GM23248 (cell line): ENCODE results near the gene PTPN1. TPM values are rescaled to one million over a fixed set of nuclear protein-coding genes. Genes with fewer than 3 reads are reported as not detected.

ENCODE experiments used
- DNase-seq: peaks from one replicate; pipeline ENCODE4 v3.0.0-alpha.2; 2015
- H2AFZ ChIP-seq: fragments of 200-600 bp; sonication (generic); 2 replicates; pipeline ENCODE4 v1.6.1; 2016; ENCODE audit warnings: antibody characterized with exemption
- H3F3A ChIP-seq: fragments of 200-600 bp; sonication (generic); 2 replicates; pipeline ENCODE4 v1.6.1; 2016; ENCODE audit warnings: mild to moderate bottlenecking, antibody characterized with exemption, mixed run types; ENCODE audit not compliant: insufficient read depth
- H3K27ac ChIP-seq: fragments of 200-600 bp; sonication (generic); 2 replicates; pipeline ENCODE4 v1.5.1; 2016; ENCODE audit warnings: mild to moderate bottlenecking
- H3K27me3 ChIP-seq: fragments of 200-600 bp; sonication (generic); replicated peaks from 2 replicates; pipeline ENCODE4 v1.6.1; 2016; ENCODE audit warnings: mild to moderate bottlenecking; ENCODE audit not compliant: insufficient read depth
- H3K36me3 ChIP-seq: fragments of 200-600 bp; sonication (generic); 2 replicates; pipeline ENCODE4 v1.6.1; 2016; ENCODE audit warnings: low read depth, mild to moderate bottlenecking
- H3K4me1 ChIP-seq: fragments of 200-600 bp; sonication (generic); 2 replicates; pipeline ENCODE4 v1.6.1; 2016; ENCODE audit warnings: mild to moderate bottlenecking; ENCODE audit not compliant: insufficient read depth
- H3K4me2 ChIP-seq: fragments of 200-600 bp; sonication (generic); one replicate; pipeline ENCODE4 v1.6.1; 2016; ENCODE audit warnings: mild to moderate bottlenecking; ENCODE audit not compliant: unreplicated experiment
- H3K4me3 ChIP-seq: fragments of 200-600 bp; sonication (generic); 2 replicates; pipeline ENCODE4 v1.5.1; 2016; ENCODE audit warnings: mild to moderate bottlenecking
- H3K79me2 ChIP-seq: fragments of 200-600 bp; sonication (generic); 2 replicates; pipeline ENCODE4 v1.6.1; 2016; ENCODE audit warnings: mild to moderate bottlenecking; ENCODE audit not compliant: insufficient read depth
- H3K9ac ChIP-seq: fragments of 200-600 bp; sonication (generic); 2 replicates; pipeline ENCODE4 v1.6.1; 2016; ENCODE audit warnings: mild to moderate bottlenecking
- H3K9me2 ChIP-seq: fragments of 200-600 bp; sonication (generic); 2 replicates; pipeline ENCODE4 v1.6.1; 2016; ENCODE audit warnings: mixed run types, mild to moderate bottlenecking, moderate library complexity; ENCODE audit not compliant: insufficient read depth
- H3K9me3 ChIP-seq: fragments of 200-600 bp; sonication (generic); one replicate; pipeline ENCODE4 v1.6.1; 2017; ENCODE audit warnings: low read depth
- H4K20me1 ChIP-seq: fragments of 200-600 bp; sonication (generic); 2 replicates; pipeline ENCODE4 v1.6.0; 2016; ENCODE audit not compliant: insufficient read depth
- EZH2 ChIP-seq: fragments of 200-600 bp; sonication (generic); IDR thresholded peaks from 2 replicates; pipeline ENCODE4 v1.6.1; 2018; ENCODE audit warnings: antibody characterized with exemption, mild to moderate bottlenecking; ENCODE audit not compliant: insufficient read depth, poor library complexity, severe bottlenecking
- EZH2phosphoT487 ChIP-seq: fragments of 200-600 bp; sonication (generic); IDR thresholded peaks from 2 replicates; pipeline ENCODE4 v1.6.1; 2018; ENCODE audit warnings: antibody characterized with exemption, moderate library complexity, mild to moderate bottlenecking, low read depth; ENCODE audit not compliant: insufficient read depth
- WGBS, 2 experiments: methylation state at CpG; one replicate each; pipeline ENCODE4 v1.1.6; 2015 to 2017; ENCODE audit warnings: low lambda C conversion rate in 2 of 2, low coverage in 1 of 2; ENCODE audit errors: missing lambda C conversion rate in 2 of 2; 5-methylcytosine and 5-hydroxymethylcytosine counted together
- in situ Hi-C: fragments of 300-500 bp; cut with MboI; formaldehyde crosslinking; loops from 2 replicates; pipeline ENCODE4 v1.15.0; 2020
- polyA plus RNA-seq: library from polyadenylated mRNA; unstranded; fragments of >200 nt; fragmentation: Nextera tagmentation; extraction: Ambion mirVana; gene quantifications from 2 replicates; pipeline ENCODE4 v1.2.1, GENCODE V29; 2016
- total RNA-seq: library from RNA; depleted of rRNA; stranded (reverse); fragments of >200 nt; shearing (Covaris generic); gene quantifications from 2 replicates; pipeline ENCODE4 v1.2.3, GENCODE V29; 2014

The PTPN1 gene
- total and polyA plus RNA-seq, 2 experiments from 2014 or later: 18.9 to 22.8 TPM

DNA sequence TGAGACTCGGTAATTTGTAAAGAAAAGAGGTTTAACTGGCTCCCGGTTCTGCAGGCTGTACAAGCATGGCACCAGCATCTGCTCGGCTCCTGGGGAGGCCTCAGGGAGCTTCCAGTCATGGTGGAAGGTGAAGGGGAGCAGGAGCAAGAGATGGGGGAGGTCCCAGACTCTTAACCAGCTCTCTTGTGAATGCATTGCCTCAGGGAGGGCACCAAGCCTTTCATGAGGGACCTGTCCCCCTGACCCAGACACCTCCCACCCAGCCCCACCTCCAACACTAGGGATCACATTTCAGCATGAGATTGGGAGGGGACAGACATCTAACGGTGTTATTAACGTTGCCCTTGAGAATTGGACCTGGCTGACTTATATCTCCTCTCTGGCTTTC, 68.6 kb downstream of the PTPN1 start:
- Histone ChIP-seq H3K27ac (no peak overlapping the region), H4K20me1 (no peaks in the 10 kb centered on the region), H3K4me2 (no peak overlapping the region), H2AFZ (no peak overlapping the region), H3F3A (peaks cover 5% of the 10 kb centered on the region), H3K9me2 (no peaks in the 10 kb centered on the region), H3K9me3 (no peaks in the 10 kb centered on the region), H3K4me3 (no peak overlapping the region), H3K27me3 (no peaks in the 10 kb centered on the region), H3K4me1 (no peaks in the 10 kb centered on the region), H3K79me2 (peaks cover 66% of the 10 kb centered on the region), H3K9ac (no peak overlapping the region), H3K36me3 (peaks cover 33% of the 10 kb centered on the region)
- TF ChIP-seq EZH2 (no peak), EZH2phosphoT487 (no peak)
- DNase-seq: no peak
- in situ Hi-C loops: loop anchor here (5.0 to 10.0 kb wide), 2 partner anchors 94 to 391 kb away; no protein-coding TSS in a partner anchor
- WGBS, 2 experiments: 80 to 84% methylated on average over 5 of the region's 5 CpGs

DNA sequence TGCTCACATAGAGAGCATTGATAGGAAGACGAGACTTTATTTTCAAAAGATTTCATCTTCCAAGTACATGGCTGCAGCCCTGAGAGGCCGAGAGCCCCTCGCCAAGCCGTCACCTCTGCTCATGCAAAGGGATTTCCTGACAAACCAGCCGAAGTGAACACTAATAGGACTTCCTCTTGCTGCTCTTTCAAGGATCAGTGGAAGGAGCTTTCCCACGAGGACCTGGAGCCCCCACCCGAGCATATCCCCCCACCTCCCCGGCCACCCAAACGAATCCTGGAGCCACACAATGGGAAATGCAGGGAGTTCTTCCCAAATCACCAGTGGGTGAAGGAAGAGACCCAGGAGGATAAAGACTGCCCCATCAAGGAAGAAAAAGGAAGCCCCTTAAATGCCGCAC, 69.3 kb downstream of the PTPN1 start:
- Histone ChIP-seq H3K27me3 (no peaks in the 10 kb centered on the region), H3K36me3 (peaks cover 36% of the 10 kb centered on the region), H3K4me2 (no peak overlapping the region), H3K4me1 (no peaks in the 10 kb centered on the region), H3F3A (no peaks in the 10 kb centered on the region), H2AFZ (no peak overlapping the region), H3K27ac (no peak overlapping the region), H3K4me3 (no peak overlapping the region), H3K9ac (no peak overlapping the region), H3K9me2 (no peaks in the 10 kb centered on the region), H3K9me3 (no peaks in the 10 kb centered on the region), H3K79me2 (peaks cover 63% of the 10 kb centered on the region), H4K20me1 (no peaks in the 10 kb centered on the region)
- DNase-seq: no peak
- no peak for TF ChIP-seq EZH2phosphoT487
- TF ChIP-seq EZH2: no peak
- in situ Hi-C loops: loop anchor here (5.0 to 10.0 kb wide), 2 partner anchors 95 to 392 kb away; no protein-coding TSS in a partner anchor
- 76 to 77% methylated on average over 10 of the region's 10 CpGs for WGBS, 2 experiments

DNA sequence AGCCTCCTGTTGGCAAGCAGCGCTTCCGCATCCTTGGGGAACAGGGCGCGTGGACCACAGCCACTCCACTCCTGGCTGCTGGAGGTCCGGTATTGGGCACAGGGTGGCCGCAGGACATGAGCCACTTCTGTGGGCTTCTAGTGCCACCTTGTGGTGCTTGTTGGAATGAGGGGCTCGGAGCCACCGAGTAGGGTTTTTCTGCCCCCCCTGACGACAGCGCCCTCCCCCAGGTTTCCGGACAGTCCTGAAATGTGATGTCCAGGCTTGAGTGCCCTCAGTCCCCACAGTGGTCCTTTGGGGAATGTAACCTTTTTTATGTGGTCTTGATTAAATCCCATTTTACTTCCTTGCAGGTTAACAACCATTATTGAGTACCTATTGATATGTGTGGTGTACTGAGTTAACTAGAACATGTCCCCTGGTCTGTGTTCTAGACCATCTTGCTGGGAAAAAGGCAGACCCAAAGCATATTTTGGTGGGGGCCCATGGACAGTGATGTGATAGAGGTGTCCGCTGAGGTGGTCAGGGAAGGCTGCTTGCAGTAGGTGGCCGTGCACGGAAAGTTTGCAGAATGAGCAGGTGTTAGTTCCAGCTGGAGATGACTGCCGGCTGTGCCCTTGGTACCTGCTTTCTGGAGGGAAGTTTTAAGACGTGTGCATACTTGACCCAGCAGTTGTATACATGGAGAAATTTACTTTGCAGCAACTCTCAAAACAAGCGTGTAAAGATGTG, 70.0 kb downstream of the PTPN1 start:
- H3K9me2 ChIP-seq: no peaks in the 10 kb centered on the region
- H3K36me3 ChIP-seq: peaks cover 36% of the 10 kb centered on the region
- H2AFZ ChIP-seq: no peak overlapping the region
- H3F3A ChIP-seq: peaks cover 4% of the 10 kb centered on the region; the same call in 1 of the 2 replicates
- no peak overlapping the region for H3K4me2 ChIP-seq
- H3K9ac ChIP-seq: no peak overlapping the region
- H3K4me3 ChIP-seq: no peak overlapping the region
- peak; percentile 69 for DNase-seq
- H3K4me1 ChIP-seq: no peaks in the 10 kb centered on the region
- no peaks in the 10 kb centered on the region for H3K27me3 ChIP-seq
- 52 to 53% methylated on average over 17 of the region's 17 CpGs for WGBS, 2 experiments
- H3K79me2 ChIP-seq: peaks cover 57% of the 10 kb centered on the region
- no peaks in the 10 kb centered on the region for H4K20me1 ChIP-seq
- no peak overlapping the region for H3K27ac ChIP-seq
- in situ Hi-C loops: no loop called here
- H3K9me3 ChIP-seq: no peaks in the 10 kb centered on the region
- TF ChIP-seq EZH2 (no peak), EZH2phosphoT487 (no peak)

DNA sequence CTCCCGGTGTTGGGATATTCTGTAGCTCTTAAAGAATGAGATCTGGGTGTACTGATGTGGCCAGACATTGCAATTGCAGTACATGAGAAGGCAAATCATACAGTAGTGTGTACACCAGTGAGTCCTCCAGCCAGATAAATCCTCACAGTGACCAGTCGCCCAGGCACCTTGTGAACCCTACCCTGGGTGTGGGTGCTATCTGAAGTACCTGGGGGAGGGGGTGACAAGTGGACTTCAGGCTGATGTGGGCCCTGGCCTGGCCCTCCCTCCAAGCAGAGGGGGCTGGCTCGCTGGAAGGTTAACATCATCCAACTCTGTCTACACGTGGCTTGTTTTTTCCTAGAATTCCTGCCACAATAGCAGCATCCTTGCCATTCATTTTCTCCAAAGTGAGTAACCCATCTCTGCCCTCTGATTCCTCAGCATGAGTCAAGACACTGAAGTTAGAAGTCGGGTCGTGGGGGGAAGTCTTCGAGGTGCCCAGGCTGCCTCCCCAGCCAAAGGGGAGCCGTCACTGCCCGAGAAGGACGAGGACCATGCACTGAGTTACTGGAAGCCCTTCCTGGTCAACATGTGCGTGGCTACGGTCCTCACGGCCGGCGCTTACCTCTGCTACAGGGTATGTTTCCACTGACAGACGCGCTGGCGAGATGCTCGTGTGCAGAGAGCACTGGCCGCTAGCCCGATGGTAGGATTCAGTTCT, 70.8 kb downstream of the PTPN1 start:
- Histone ChIP-seq H3K27ac (no peak overlapping the region), H3K36me3 (peaks cover 36% of the 10 kb centered on the region), H3K9me2 (no peaks in the 10 kb centered on the region), H3K4me3 (no peak overlapping the region), H3K9ac (no peak overlapping the region), H3K9me3 (no peaks in the 10 kb centered on the region), H3K4me1 (no peaks in the 10 kb centered on the region), H2AFZ (no peak overlapping the region), H4K20me1 (no peaks in the 10 kb centered on the region), H3F3A (peaks cover 4% of the 10 kb centered on the region; the same call in 1 of the 2 replicates), H3K27me3 (no peaks in the 10 kb centered on the region), H3K4me2 (no peak overlapping the region), H3K79me2 (peaks cover 50% of the 10 kb centered on the region)
- WGBS, 2 experiments: 65 to 68% methylated on average over 21 of the region's 21 CpGs
- DNase-seq: peak; percentile 42
- no peak for TF ChIP-seq EZH2
- no peak for TF ChIP-seq EZH2phosphoT487
- in situ Hi-C loops: no loop called here
